ENCODE data around the gene FRY.

DNA sequence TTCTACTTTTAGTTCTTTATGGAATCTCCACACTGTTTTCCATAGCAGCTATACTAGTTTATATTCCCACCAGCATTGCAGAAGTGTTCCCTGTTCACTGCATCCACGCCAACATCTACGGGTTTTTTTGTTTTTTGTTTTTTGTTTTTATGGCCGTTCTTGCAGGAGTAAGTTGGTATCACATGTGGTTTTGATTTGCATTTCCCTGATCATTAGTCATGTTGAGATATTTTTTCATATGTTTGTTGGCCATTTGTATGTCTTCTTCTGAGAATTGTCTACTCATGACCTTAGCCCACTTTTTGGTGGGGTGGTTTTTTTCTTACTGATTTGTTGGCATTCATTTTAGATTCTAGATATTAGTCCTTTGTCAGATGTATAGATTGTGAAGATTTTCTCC is 89.7 kb downstream of the FRY start:
- TF ChIP-seq SIN3A (IDR thresholded peaks at IDR 0.05; ENCODE audit: borderline replicate concordance, insufficient read depth, low read length) (no peak), POLR2AphosphoS5 (IDR thresholded peaks at IDR 0.05; ENCODE audit: low read depth, low read length) (no peak)
